ENCODE measurements around the gene UBE2J2. TPM values are rescaled to one million over a fixed set of nuclear protein-coding genes. Genes with fewer than 3 reads are reported as not detected.

UBE2J2 gene
- total and polyA plus RNA-seq, 3 donors from 2014 or later, result 133 to 203 (median 139) TPM

- 86 to 88% methylated on average over 12 of the region's 12 CpGs for WGBS, 2 donors
- no peak for DNase-seq
- Histone ChIP-seq H3K4me3 (no peak overlapping the region), H3K4me1 (peaks cover 14% of the 10 kb centered on the region), H3K9me3 (no peaks in the 10 kb centered on the region), H3K27ac (no peak overlapping the region), H3K27me3 (no peaks in the 10 kb centered on the region), H3K36me3 (ENCODE audit: low read depth, missing control alignments) (no peaks in the 10 kb centered on the region)
- no peak for TF ChIP-seq POLR2A (IDR thresholded peaks at IDR 0.05)
- TF ChIP-seq, protein P1, sequence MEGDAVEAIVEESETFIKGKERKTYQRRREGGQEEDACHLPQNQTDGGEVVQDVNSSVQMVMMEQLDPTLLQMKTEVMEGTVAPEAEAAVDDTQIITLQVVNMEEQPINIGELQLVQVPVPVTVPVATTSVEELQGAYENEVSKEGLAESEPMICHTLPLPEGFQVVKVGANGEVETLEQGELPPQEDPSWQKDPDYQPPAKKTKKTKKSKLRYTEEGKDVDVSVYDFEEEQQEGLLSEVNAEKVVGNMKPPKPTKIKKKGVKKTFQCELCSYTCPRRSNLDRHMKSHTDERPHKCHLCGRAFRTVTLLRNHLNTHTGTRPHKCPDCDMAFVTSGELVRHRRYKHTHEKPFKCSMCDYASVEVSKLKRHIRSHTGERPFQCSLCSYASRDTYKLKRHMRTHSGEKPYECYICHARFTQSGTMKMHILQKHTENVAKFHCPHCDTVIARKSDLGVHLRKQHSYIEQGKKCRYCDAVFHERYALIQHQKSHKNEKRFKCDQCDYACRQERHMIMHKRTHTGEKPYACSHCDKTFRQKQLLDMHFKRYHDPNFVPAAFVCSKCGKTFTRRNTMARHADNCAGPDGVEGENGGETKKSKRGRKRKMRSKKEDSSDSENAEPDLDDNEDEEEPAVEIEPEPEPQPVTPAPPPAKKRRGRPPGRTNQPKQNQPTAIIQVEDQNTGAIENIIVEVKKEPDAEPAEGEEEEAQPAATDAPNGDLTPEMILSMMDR (IDR thresholded peaks at IDR 0.05), result no peak
- intact Hi-C loops (cut with DNase I; ENCODE audit: low total_unique reads), result no loop called here
Observed at GRCh38 chr1:1300352-1300739, 26.7 kb upstream of the UBE2J2 start.

GRCh38 chr1:1299686-1300351 lies 26.2 kb upstream of the UBE2J2 start:
- Histone ChIP-seq H3K9me3 (no peaks in the 10 kb centered on the region), H3K27me3 (no peaks in the 10 kb centered on the region), H3K4me3 (no peak overlapping the region), H3K36me3 (ENCODE audit: low read depth, missing control alignments) (no peaks in the 10 kb centered on the region), H3K4me1 (peaks cover 8% of the 10 kb centered on the region), H3K27ac (no peak overlapping the region)
- TF ChIP-seq, protein P1 (IDR thresholded peaks at IDR 0.05), result no peak
- no peak for TF ChIP-seq POLR2A (IDR thresholded peaks at IDR 0.05)
- intact Hi-C loops (cut with DNase I; ENCODE audit: low total_unique reads), result no loop called here
- no peak for DNase-seq
- 86 to 92% methylated on average over 21 to 22 of the region's 22 CpGs for WGBS, 2 donors

- DNase-seq, result no peak
- Histone ChIP-seq H3K4me3 (no peak overlapping the region), H3K4me1 (peaks cover 1% of the 10 kb centered on the region), H3K27me3 (no peaks in the 10 kb centered on the region), H3K27ac (no peak overlapping the region), H3K36me3 (ENCODE audit: low read depth, missing control alignments) (no peaks in the 10 kb centered on the region), H3K9me3 (no peaks in the 10 kb centered on the region)
- TF ChIP-seq, protein P1 (IDR thresholded peaks at IDR 0.05), result no peak
- TF ChIP-seq POLR2A (IDR thresholded peaks at IDR 0.05), result no peak
- intact Hi-C loops (cut with DNase I; ENCODE audit: low total_unique reads), result no loop called here
- WGBS, 2 donors, result 79 to 86% methylated on average over 7 to 28 of the region's 30 CpGs
Observed at GRCh38 chr1:1298861-1299685, 25.4 kb upstream of the UBE2J2 start.

GRCh38 chr1:1297802-1298424 lies 24.3 kb upstream of the UBE2J2 start:
- no peaks in the 10 kb centered on the region for H3K4me1 ChIP-seq
- H3K27me3 ChIP-seq, result no peaks in the 10 kb centered on the region
- H3K4me3 ChIP-seq, result no peak overlapping the region
- no peak for DNase-seq
- no peaks in the 10 kb centered on the region for H3K36me3 ChIP-seq (ENCODE audit: low read depth, missing control alignments)
- no peak for TF ChIP-seq POLR2A (IDR thresholded peaks at IDR 0.05)
- TF ChIP-seq, protein P1 (IDR thresholded peaks at IDR 0.05), result no peak
- WGBS, 2 donors, result 93 to 95% methylated on average over 5 to 27 of the region's 31 CpGs
- H3K9me3 ChIP-seq, result no peaks in the 10 kb centered on the region
- intact Hi-C loops (cut with DNase I; ENCODE audit: low total_unique reads), result no loop called here
- no peak overlapping the region for H3K27ac ChIP-seq

Measured in testis (tissue), 3 donors.